K562 (cell line): ENCODE data around the gene CRTAP. TPM values are rescaled to one million over a fixed set of nuclear protein-coding genes. Genes with fewer than 3 reads are reported as not detected.

ENCODE experiments used
- CHD1 ChIP-seq: fragments of 200-600 bp; sonication (generic); IDR thresholded peaks from one replicate; pipeline ENCODE4 v1.6.1; 2012; ENCODE audit warnings: mild to moderate bottlenecking, moderate library complexity, low read length, inconsistent platforms
- CREBBP ChIP-seq: IDR thresholded peaks from one replicate; pipeline ENCODE4 v1.6.1; 2012; ENCODE audit warnings: low read depth, mild to moderate bottlenecking, control low read depth, inconsistent platforms, low read length
- ELF2 ChIP-seq: fragments of 250-450 bp; sonication (Bioruptor Pico); IDR thresholded peaks from 2 replicates; pipeline ENCODE4 v1.5.0; 2021; ENCODE audit warnings: mild to moderate bottlenecking
- HNRNPK ChIP-seq: fragments of 200-400 bp; formaldehyde crosslinking; IDR thresholded peaks from one replicate; pipeline ENCODE4 v1.6.1; 2018; ENCODE audit warnings: mild to moderate bottlenecking, low read depth, low read length; ENCODE audit not compliant: poor library complexity, severe bottlenecking
- LARP7 ChIP-seq: fragments of 450-650 bp; IDR thresholded peaks from 2 replicates; pipeline ENCODE4 v1.6.1; 2016
- PCBP1 ChIP-seq: fragments of 200-400 bp; formaldehyde crosslinking; IDR thresholded peaks from 2 replicates; pipeline ENCODE4 v1.6.1; 2018; ENCODE audit warnings: mild to moderate bottlenecking, low read depth, low read length; ENCODE audit not compliant: poor library complexity, severe bottlenecking
- TEAD2 ChIP-seq: fragments of 450-650 bp; IDR thresholded peaks from 2 replicates; pipeline ENCODE4 v1.6.1; 2016; ENCODE audit warnings: missing genetic modification characterization, control low read depth, missing compliant biosample characterization
- ZNF263 ChIP-seq: sonication (generic); formaldehyde crosslinking; IDR thresholded peaks from 2 replicates; pipeline ENCODE4 v1.8.0; 2022; ENCODE audit warnings: mild to moderate bottlenecking, missing genetic modification reagents, borderline replicate concordance
- ZNF282 ChIP-seq: sonication (generic); formaldehyde crosslinking; IDR thresholded peaks from 2 replicates; pipeline ENCODE4 v1.8.1; 2023; ENCODE audit warnings: missing genetic modification reagents
- ZNF583 ChIP-seq: fragments of 250-450 bp; sonication (Bioruptor Pico); IDR thresholded peaks from 2 replicates; pipeline ENCODE4 v1.4.0; 2020
- polyA plus RNA-seq, 8 experiments: library from polyadenylated mRNA; depleted of rRNA in 4 of 8; stranded (reverse) in 5 of 8; unstranded in 3 of 8; fragments of >200 nt; fragmentation: Nextera tagmentation in 2 of 8; fragmentation: Illumina TruSeq in 1 of 8; extraction: Ambion mirVana in 2 of 8; extraction: Trizol in 1 of 8; gene quantifications; 2 replicates each; pipeline versions ENCODE4 v1.2.1 to v1.2.3, GENCODE V29; 2011 to 2014; ENCODE audit warnings: inconsistent platforms in 1 of 8, missing spikeins in 1 of 8
- total RNA-seq, 7 experiments: library from RNA; depleted of rRNA in 6 of 7; stranded (reverse); fragments of >200 nt in 6 of 7; fragmentation: Illumina TruSeq in 2 of 7; extraction: Trizol in 2 of 7; gene quantifications; 2 replicates each; pipeline versions ENCODE4 v1.2.1 to v1.2.3, GENCODE V29; 2011 to 2021; ENCODE audit warnings: low replicate concordance in 1 of 7
- TF ChIP-seq, protein P1 (sequence below): fragments of 450-650 bp; formaldehyde crosslinking; IDR thresholded peaks from 2 replicates; pipeline ENCODE4 v1.4.0; 2022; ENCODE audit warnings: mild to moderate bottlenecking, moderate library complexity
- TF ChIP-seq, protein P2 (sequence below), 2 experiments: fragments of 450-650 bp; conservative IDR thresholded peaks; 2 replicates each; pipeline ENCODE4 v1.6.1; 2017; ENCODE audit warnings: mild to moderate bottlenecking in 2 of 2, moderate library complexity in 2 of 2
- TF ChIP-seq, protein P3 (sequence below), 2 experiments: IDR thresholded peaks; 2 replicates each; pipeline ENCODE4 v1.6.1; 2011; ENCODE audit warnings: borderline replicate concordance in 1 of 2, control low read depth in 1 of 2, low read depth in 1 of 2, low read length in 1 of 2, mild to moderate bottlenecking in 1 of 2, mixed read lengths in 1 of 2, moderate library complexity in 1 of 2; ENCODE audit not compliant: insufficient read depth in 1 of 2, insufficient read length in 1 of 2, poor library complexity in 1 of 2, severe bottlenecking in 1 of 2; ENCODE audit errors: extremely low read depth in 1 of 2
- TF ChIP-seq, protein P4 (sequence below): fragments of 450-650 bp; formaldehyde crosslinking; IDR thresholded peaks from 2 replicates; pipeline ENCODE4 v1.4.0; 2020; ENCODE audit warnings: mild to moderate bottlenecking, moderate library complexity
- TF ChIP-seq, protein P5 (sequence below): fragments of 450-650 bp; IDR thresholded peaks from 2 replicates; pipeline ENCODE4 v1.6.1; 2018; ENCODE audit warnings: mild to moderate bottlenecking, low read depth; ENCODE audit not compliant: partially characterized antibody
- TF ChIP-seq, protein P6 (sequence below): fragments of 250-450 bp; sonication (Bioruptor Pico); IDR thresholded peaks from 2 replicates; pipeline ENCODE4 v1.4.0; 2020; ENCODE audit warnings: borderline replicate concordance

The CRTAP gene
- total and polyA plus RNA-seq, 9 of the 15 experiments (the other 6 are each of a cell fraction or from before 2014, with no cell fraction given) = 10.0 to 121 (median 53.0) TPM

DNA sequence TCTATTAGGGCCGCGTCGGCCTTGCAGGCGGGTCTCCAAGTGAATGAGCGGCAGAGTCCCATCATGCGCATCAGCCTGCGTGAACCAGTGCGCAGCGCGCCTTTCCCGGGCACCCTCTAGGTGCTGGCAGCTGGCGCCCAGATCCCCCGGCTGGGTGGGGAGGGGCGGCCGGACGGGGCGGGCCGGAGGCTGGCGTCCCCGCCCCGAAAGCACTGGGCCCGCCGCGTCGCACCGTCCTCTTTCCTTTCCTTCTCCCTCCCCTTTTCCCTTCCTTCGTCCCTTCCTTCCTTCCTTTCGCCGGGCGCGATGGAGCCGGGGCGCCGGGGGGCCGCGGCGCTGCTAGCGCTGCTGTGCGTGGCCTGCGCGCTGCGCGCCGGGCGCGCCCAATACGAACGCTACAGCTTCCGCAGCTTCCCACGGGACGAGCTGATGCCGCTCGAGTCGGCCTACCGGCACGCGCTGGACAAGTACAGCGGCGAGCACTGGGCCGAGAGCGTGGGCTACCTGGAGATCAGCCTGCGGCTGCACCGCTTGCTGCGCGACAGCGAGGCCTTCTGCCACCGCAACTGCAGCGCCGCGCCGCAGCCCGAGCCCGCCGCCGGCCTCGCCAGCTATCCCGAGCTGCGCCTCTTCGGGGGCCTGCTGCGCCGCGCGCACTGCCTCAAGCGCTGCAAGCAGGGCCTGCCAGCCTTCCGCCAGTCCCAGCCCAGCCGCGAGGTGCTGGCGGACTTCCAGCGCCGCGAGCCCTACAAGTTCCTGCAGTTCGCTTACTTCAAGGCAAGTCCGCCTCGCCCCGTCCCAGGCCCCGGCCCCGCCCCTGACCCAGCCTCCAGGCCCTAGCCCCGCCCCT lies at the start of gene CRTAP (continued):
- TF ChIP-seq ZNF583 (CRISPR knock-in tag) = peak; percentile 84; the same call in 1 of the 2 replicates
- peak; percentile 54; the same call in 1 of the 2 replicates for TF ChIP-seq ZNF263 (CRISPR knock-in tag)
- peak; percentile 62 for TF ChIP-seq ELF2
- TF ChIP-seq CREBBP = no peak
- peak; percentile 92 for TF ChIP-seq CHD1
- TF ChIP-seq ZNF282 (CRISPR knock-in tag) = peak; percentile 96
- TF ChIP-seq LARP7 = no peak
- TF ChIP-seq HNRNPK = peak; percentile 77
- TF ChIP-seq, protein P1, sequence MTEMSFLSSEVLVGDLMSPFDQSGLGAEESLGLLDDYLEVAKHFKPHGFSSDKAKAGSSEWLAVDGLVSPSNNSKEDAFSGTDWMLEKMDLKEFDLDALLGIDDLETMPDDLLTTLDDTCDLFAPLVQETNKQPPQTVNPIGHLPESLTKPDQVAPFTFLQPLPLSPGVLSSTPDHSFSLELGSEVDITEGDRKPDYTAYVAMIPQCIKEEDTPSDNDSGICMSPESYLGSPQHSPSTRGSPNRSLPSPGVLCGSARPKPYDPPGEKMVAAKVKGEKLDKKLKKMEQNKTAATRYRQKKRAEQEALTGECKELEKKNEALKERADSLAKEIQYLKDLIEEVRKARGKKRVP = peak; percentile 26; the same call in 1 of the 2 replicates
- no peak for TF ChIP-seq TEAD2 (tag)
- TF ChIP-seq, protein P2, sequence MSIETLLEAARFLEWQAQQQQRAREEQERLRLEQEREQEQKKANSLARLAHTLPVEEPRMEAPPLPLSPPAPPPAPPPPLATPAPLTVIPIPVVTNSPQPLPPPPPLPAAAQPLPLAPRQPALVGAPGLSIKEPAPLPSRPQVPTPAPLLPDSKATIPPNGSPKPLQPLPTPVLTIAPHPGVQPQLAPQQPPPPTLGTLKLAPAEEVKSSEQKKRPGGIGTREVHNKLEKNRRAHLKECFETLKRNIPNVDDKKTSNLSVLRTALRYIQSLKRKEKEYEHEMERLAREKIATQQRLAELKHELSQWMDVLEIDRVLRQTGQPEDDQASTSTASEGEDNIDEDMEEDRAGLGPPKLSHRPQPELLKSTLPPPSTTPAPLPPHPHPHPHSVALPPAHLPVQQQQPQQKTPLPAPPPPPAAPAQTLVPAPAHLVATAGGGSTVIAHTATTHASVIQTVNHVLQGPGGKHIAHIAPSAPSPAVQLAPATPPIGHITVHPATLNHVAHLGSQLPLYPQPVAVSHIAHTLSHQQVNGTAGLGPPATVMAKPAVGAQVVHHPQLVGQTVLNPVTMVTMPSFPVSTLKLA (conservative IDR thresholded peaks at IDR 0.05) = peak in 1 of 2 experiments; percentile 71; a peak in 2 of 4 replicates
- TF ChIP-seq, protein P3, sequence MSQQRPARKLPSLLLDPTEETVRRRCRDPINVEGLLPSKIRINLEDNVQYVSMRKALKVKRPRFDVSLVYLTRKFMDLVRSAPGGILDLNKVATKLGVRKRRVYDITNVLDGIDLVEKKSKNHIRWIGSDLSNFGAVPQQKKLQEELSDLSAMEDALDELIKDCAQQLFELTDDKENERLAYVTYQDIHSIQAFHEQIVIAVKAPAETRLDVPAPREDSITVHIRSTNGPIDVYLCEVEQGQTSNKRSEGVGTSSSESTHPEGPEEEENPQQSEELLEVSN (IDR thresholded peaks at IDR 0.05; ENCODE audit: borderline replicate concordance in 1 of 2, extremely low read depth in 1 of 2, insufficient read depth in 1 of 2, insufficient read length in 1 of 2, low read depth in 1 of 2, low read length in 1 of 2, poor library complexity in 1 of 2, severe bottlenecking in 1 of 2) = peak; percentile 70
- TF ChIP-seq, protein P4, sequence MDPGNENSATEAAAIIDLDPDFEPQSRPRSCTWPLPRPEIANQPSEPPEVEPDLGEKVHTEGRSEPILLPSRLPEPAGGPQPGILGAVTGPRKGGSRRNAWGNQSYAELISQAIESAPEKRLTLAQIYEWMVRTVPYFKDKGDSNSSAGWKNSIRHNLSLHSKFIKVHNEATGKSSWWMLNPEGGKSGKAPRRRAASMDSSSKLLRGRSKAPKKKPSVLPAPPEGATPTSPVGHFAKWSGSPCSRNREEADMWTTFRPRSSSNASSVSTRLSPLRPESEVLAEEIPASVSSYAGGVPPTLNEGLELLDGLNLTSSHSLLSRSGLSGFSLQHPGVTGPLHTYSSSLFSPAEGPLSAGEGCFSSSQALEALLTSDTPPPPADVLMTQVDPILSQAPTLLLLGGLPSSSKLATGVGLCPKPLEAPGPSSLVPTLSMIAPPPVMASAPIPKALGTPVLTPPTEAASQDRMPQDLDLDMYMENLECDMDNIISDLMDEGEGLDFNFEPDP = 0 out of 2 replicates have a peak, but pooled peaks have one; percentile 41
- TF ChIP-seq, protein P5, sequence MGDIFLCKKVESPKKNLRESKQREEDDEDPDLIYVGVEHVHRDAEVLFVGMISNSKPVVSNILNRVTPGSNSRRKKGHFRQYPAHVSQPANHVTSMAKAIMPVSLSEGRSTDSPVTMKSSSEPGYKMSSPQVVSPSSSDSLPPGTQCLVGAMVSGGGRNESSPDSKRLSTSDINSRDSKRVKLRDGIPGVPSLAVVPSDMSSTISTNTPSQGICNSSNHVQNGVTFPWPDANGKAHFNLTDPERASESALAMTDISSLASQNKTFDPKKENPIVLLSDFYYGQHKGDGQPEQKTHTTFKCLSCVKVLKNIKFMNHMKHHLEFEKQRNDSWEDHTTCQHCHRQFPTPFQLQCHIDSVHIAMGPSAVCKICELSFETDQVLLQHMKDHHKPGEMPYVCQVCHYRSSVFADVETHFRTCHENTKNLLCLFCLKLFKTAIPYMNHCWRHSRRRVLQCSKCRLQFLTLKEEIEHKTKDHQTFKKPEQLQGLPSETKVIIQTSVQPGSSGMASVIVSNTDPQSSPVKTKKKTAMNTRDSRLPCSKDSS = no peak
- TF ChIP-seq PCBP1 = peak; percentile 96
- TF ChIP-seq, protein P6, sequence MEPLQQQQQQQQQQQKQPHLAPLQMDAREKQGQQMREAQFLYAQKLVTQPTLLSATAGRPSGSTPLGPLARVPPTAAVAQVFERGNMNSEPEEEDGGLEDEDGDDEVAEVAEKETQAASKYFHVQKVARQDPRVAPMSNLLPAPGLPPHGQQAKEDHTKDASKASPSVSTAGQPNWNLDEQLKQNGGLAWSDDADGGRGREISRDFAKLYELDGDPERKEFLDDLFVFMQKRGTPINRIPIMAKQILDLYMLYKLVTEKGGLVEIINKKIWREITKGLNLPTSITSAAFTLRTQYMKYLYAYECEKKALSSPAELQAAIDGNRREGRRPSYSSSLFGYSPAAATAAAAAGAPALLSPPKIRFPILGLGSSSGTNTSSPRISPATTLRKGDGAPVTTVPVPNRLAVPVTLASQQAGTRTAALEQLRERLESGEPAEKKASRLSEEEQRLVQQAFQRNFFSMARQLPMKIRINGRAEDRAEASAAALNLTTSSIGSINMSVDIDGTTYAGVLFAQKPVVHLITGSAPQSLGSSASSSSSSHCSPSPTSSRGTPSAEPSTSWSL = peak; percentile 71; the same call in 1 of the 2 replicates
